GM19395 (cell line): Measurements from ENCODE around the gene PHACTR1.
A peak's percentile ranks its signal among the peaks of the same experiment; 100 is the strongest.

Experiments used
- ATAC-seq: cut with Tn5 transposase; IDR thresholded peaks from one replicate; pipeline ENCODE4 v1.9.1; 2021; ENCODE audit warnings: mild to moderate bottlenecking, moderate library complexity; ENCODE audit not compliant: unreplicated experiment

Gene PHACTR1

GRCh38 chr6:13273931-13274706 is 557.6 kb downstream of the PHACTR1 start:
- peak; percentile 45 for ATAC-seq

GRCh38 chr6:13274707-13275434 is 558.3 kb downstream of the PHACTR1 start:
- no peak for ATAC-seq

GRCh38 chr6:13275435-13275989 is 558.9 kb downstream of the PHACTR1 start:
- ATAC-seq = no peak

- ATAC-seq = no peak
Measured at GRCh38 chr6:13277231-13277630, 560.7 kb downstream of the PHACTR1 start.

GRCh38 chr6:13278164-13278563 is 561.6 kb downstream of the PHACTR1 start:
- no peak for ATAC-seq

GRCh38 chr6:13278991-13279390 is 562.4 kb downstream of the PHACTR1 start:
- ATAC-seq = no peak

- ATAC-seq = no peak
Measured at GRCh38 chr6:13280254-13280653, 563.7 kb downstream of the PHACTR1 start.

GRCh38 chr6:13281686-13282085 is 565.1 kb downstream of the PHACTR1 start:
- no peak for ATAC-seq

GRCh38 chr6:13282393-13283069 is 566.0 kb downstream of the PHACTR1 start:
- ATAC-seq = no peak

- ATAC-seq = no peak
Measured at GRCh38 chr6:13283331-13283730, 566.8 kb downstream of the PHACTR1 start.

- no peak for ATAC-seq
Measured at GRCh38 chr6:13284646-13285045, 568.1 kb downstream of the PHACTR1 start.

- no peak for ATAC-seq
Measured at GRCh38 chr6:13285705-13286104, 569.1 kb downstream of the PHACTR1 start.

GRCh38 chr6:13286181-13286580 is 569.6 kb downstream of the PHACTR1 start:
- ATAC-seq = peak; percentile 67

- ATAC-seq = no peak
Measured at GRCh38 chr6:13287104-13287503, 570.5 kb downstream of the PHACTR1 start.

GRCh38 chr6:13288481-13288880 is 571.9 kb downstream of the PHACTR1 start:
- ATAC-seq = no peak

- ATAC-seq = no peak
Measured at GRCh38 chr6:13288969-13289391, 572.4 kb downstream of the PHACTR1 start.

GRCh38 chr6:13289789-13290318 is 573.3 kb downstream of the PHACTR1 start:
- ATAC-seq = no peak

GRCh38 chr6:13290335-13290734 is 573.8 kb downstream of the PHACTR1 start:
- no peak for ATAC-seq

GRCh38 chr6:13292774-13293173 is 576.2 kb downstream of the PHACTR1 start:
- ATAC-seq = no peak

- no peak for ATAC-seq
Measured at GRCh38 chr6:13294499-13295069, 578.0 kb downstream of the PHACTR1 start.

GRCh38 chr6:13295576-13295975 is 579.0 kb downstream of the PHACTR1 start:
- no peak for ATAC-seq
